Adrenal gland (tissue), 12 donors: ENCODE results near the gene ELMO3. TPM values are rescaled to one million over a fixed set of nuclear protein-coding genes. Genes with fewer than 3 reads are reported as not detected.

Source experiments
- DNase-seq, 7 donors: peaks; one replicate each; pipeline ENCODE4 v3.0.0-alpha.2; 2019 to 2020
- H3K27ac ChIP-seq, 5 donors: fragments of 200-600 bp; sonication (generic) in 4 of 5; 1 replicate in 3 of 5; 2 replicates in 2 of 5; pipeline versions ENCODE4 v1.5.1 to v1.8.0; 2016 to 2020; ENCODE audit warnings: mild to moderate bottlenecking in 1 of 5
- H3K27me3 ChIP-seq: fragments of 200-600 bp; 2 replicates; pipeline ENCODE4 v1.8.0; 2021
- H3K36me3 ChIP-seq, 2 donors: fragments of 200-600 bp; replicated peaks in 1 of 2; 1 replicate in 1 of 2; 2 replicates in 1 of 2; pipeline versions ENCODE4 v1.5.1 to v1.8.0; 2018 to 2022
- H3K4me1 ChIP-seq, 2 donors: fragments of 200-600 bp; replicated peaks in 1 of 2; 1 replicate in 1 of 2; 2 replicates in 1 of 2; pipeline versions ENCODE4 v1.5.1 to v1.8.0; 2018 to 2021
- H3K4me3 ChIP-seq, 4 donors: fragments of 200-600 bp; sonication (generic) in 3 of 4; one replicate each; pipeline ENCODE4 v1.5.1; 2016 to 2018
- H3K9me3 ChIP-seq, 3 donors: fragments of 200-600 bp; sonication (generic) in 1 of 3; replicated peaks in 1 of 3; 1 replicate in 2 of 3; 2 replicates in 1 of 3; pipeline versions ENCODE4 v1.5.1 to v1.8.0; 2016 to 2021
- CTCF ChIP-seq, 6 experiments: fragments of 450-650 bp in 4 of 6; fragments of 200-600 bp in 2 of 6; sonication (generic) in 1 of 6; IDR thresholded peaks; 1 replicate in 5 of 6; 2 replicates in 1 of 6; pipeline versions ENCODE4 v1.5.1 to v1.8.0; 2016 to 2021; ENCODE audit warnings: antibody characterized with exemption in 6 of 6, mild to moderate bottlenecking in 2 of 6, moderate library complexity in 1 of 6
- POLR2A ChIP-seq, 2 donors: fragments of 450-650 bp; IDR thresholded peaks; one replicate each; pipeline ENCODE4 v1.6.1; 2017; ENCODE audit warnings: antibody characterized with exemption in 2 of 2, mild to moderate bottlenecking in 2 of 2, moderate library complexity in 1 of 2
- WGBS, 4 donors: extraction: QIAGEN DNeasy Blood & Tissue Kit in 2 of 4; methylation state at CpG; one replicate each; pipeline versions ENCODE4 v1.1.5 to v1.1.7; 2013 to 2017; 5-methylcytosine and 5-hydroxymethylcytosine counted together
- intact Hi-C, 2 donors: fragments of 100-400 bp; cut with DNase I; formaldehyde crosslinking; loops; one replicate each; pipeline versions ENCODE4 v1.14.1 to v1.15.0; 2022 to 2023
- polyA plus RNA-seq, 3 donors: library from polyadenylated mRNA; stranded (reverse); fragments of 200-250 nt in 2 of 3; fragments of 350-450 nt in 1 of 3; fragmentation: Illumina TruSeq in 1 of 3; extraction: RNeasy Lipid Tissue Mini Kit (QIAGEN cat#74804) in 1 of 3; gene quantifications; one replicate each; pipeline ENCODE4 v1.2.3, GENCODE V29; 2013 to 2014
- total RNA-seq, 9 donors: library from RNA; depleted of rRNA in 4 of 9; stranded (reverse); fragments of >200 nt in 4 of 9; fragments of 120-200 nt in 1 of 9; fragmentation: NEBNext Ultra II Directional in 1 of 9; extraction: Animal tissue kit (Norgen Biotek cat#: 25700) in 1 of 9; gene quantifications; one replicate each; pipeline versions ENCODE4 v1.1.0 to v1.2.4, GENCODE V29; 2013 to 2023
- donor health status: healthy with polysubstance abuse.
- donor health status: Bipolar disorder and iron deficiency.
- donor health status: DM: yes; HTN: yes; CAD: no.
- donor health status: DM: no; HTN: no; CAD: no.
- donor health status: DM: no; HTN: no; CAD: no.
- donor health status: DM: yes; HTN: yes; CAD: no.

The ELMO3 gene
- total and polyA plus RNA-seq, 12 donors: 0.18 to 7.0 (median 1.8) TPM

GRCh38 chr16:67163164-67163998, 35.5 kb upstream of the ELMO3 start:
- H3K27me3 ChIP-seq: no peaks in the 10 kb centered on the region
- intact Hi-C loops: no loop called here
- H3K4me3 ChIP-seq: peak overlapping the region in 1 of 4 donors; percentile 49
- H3K36me3 ChIP-seq: no peaks in the 10 kb centered on the region
- peak; percentile 22 to 25 for TF ChIP-seq POLR2A (IDR thresholded peaks at IDR 0.05)
- TF ChIP-seq CTCF (IDR thresholded peaks at IDR 0.05): peak in 1 of 6 experiments; percentile 13
- DNase-seq: peak in 5 of 7 donors; percentile 34 to 91 (median 60)
- peaks cover 39 to 54% of the 10 kb centered on the region in 2 donors for H3K4me1 ChIP-seq
- H3K9me3 ChIP-seq: no peaks in the 10 kb centered on the region
- WGBS, 4 donors: 34 to 61% (median 37%) methylated on average over 31 to 99 of the region's 99 CpGs
- peak overlapping the region in 3 of 5 donors; percentile 13 to 81 (median 72) for H3K27ac ChIP-seq

GRCh38 chr16:67163999-67164558, 34.9 kb upstream of the ELMO3 start:
- DNase-seq: peak in 4 of 7 donors; percentile 33 to 52 (median 43)
- H3K27me3 ChIP-seq: no peaks in the 10 kb centered on the region
- 13 to 35% (median 28%) methylated on average over 5 to 34 of the region's 34 CpGs for WGBS, 4 donors
- no peaks in the 10 kb centered on the region for H3K36me3 ChIP-seq
- H3K4me1 ChIP-seq: peaks cover 36 to 52% of the 10 kb centered on the region in 2 donors
- peak overlapping the region in 1 of 4 donors; percentile 49 for H3K4me3 ChIP-seq
- TF ChIP-seq POLR2A (IDR thresholded peaks at IDR 0.05): peak in 1 of 2 donors; percentile 3
- TF ChIP-seq CTCF (IDR thresholded peaks at IDR 0.05): no peak
- H3K9me3 ChIP-seq: no peaks in the 10 kb centered on the region
- intact Hi-C loops: no loop called here
- peak overlapping the region in 3 of 5 donors; percentile 13 to 81 (median 72) for H3K27ac ChIP-seq

- Histone ChIP-seq H3K36me3 (no peaks in the 10 kb centered on the region), H3K4me1 (peaks cover 42 to 56% of the 10 kb centered on the region in 2 donors), H3K4me3 (peak within 1 kb of the TSS in 1 of 4 donors; percentile 49), H3K9me3 (no peaks in the 10 kb centered on the region), H3K27me3 (no peaks in the 10 kb centered on the region), H3K27ac (peak within 1 kb of the TSS in 4 of 5 donors; percentile 13 to 81 (median 46))
- TF ChIP-seq POLR2A (IDR thresholded peaks at IDR 0.05): peak; percentile 47 to 71
- no peak for TF ChIP-seq CTCF (IDR thresholded peaks at IDR 0.05)
- DNase-seq: peak in 6 of 7 donors; percentile 60 to 75 (median 66)
- 11 to 28% (median 16%) methylated on average over 5 to 41 of the region's 41 CpGs for WGBS, 4 donors
- intact Hi-C loops: no loop called here
Observed at GRCh38 chr16:67164599-67165061, 34.3 kb upstream of the ELMO3 start, which contains the start of gene HSF4. Gene HSF4, plus strand, starts transcription at chr16:67164745. Its CDS starts 67 bp downstream, at chr16:67164812.
